GM21717 (cell line): ENCODE measurements around the gene HSDL1.
"Not testable (repeated sequence)": the region's sequence is repeated elsewhere in the genome, so short reads cannot be mapped to it uniquely, and the experiment has no call there.

Experiments used
- ATAC-seq: cut with Tn5 transposase; IDR thresholded peaks from one replicate; pipeline ENCODE4 v1.9.1; 2021; ENCODE audit warnings: mild to moderate bottlenecking, moderate library complexity; ENCODE audit not compliant: unreplicated experiment

HSDL1 gene

DNA sequence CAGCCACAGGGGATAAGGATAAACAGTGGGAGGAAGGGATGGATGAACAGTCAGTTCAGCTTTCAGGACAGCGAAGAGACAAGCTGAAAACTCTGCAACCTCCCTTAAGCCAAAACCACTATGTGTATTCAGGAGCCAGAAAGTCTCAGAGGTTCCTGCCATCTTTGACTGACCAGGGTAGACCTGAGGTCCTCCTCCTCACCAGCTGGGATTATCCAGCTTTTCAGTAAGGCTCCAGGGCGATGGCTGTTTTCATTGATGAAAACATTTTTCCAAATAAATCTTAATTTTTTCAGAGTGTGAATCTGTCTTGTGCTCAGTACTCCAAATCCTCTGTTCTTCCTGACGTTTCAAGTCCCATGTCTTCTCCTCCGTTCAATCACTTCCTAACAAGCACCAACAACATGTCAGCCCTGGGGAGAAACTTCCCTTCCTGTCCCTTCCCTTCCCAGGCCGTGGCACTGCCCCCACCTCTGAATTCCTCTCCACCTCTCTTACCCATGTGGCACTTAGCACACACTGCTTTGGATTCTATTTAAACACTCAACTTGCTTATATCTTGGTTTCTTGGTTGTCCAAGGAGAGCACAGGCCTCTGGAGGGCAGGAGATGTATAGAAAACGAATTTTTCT lies 5.2 kb downstream of the HSDL1 start:
- no peak for ATAC-seq

DNA sequence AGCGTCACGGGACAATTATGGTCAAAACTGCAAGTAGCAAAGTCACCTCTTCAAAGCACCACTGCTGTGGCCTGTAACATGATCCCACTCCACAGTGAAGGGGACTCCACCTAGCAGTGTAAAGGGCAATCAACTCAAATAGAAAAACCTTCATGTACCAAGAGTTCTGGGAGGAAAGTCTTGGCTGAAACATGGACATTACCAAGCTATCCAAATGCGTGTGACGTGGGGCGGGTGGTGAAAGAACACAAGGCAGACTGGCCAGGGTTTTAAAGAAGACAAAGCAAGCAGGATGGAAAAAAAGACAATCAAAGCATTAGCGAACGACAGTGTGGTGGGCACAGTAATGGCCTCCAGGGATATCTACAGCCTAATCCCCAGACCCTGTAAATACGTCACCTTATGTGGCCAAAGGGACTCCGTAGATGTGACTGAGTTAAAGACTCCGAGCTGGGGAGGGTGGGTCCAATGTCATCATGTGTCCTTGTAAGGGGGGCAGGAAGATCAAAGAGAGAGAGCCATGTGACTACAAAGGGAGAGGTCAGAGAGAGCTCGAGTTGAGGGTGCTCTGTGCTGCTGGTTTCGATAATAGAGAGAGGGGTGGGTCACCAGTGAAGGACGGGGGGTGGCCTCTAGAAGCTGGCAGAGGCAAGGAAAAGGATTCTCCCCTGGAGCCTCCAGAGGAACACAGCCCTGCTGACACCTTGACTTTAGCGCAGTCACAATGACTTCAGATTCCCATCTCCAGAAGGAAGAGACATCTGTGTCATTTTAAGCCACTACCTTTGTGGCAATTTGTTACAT lies 6.0 kb downstream of the HSDL1 start:
- ATAC-seq, result no peak

- no peak for ATAC-seq
These were observed 6.5 kb downstream of the HSDL1 start for GRCh38 chr16:84138500-84138823.

DNA sequence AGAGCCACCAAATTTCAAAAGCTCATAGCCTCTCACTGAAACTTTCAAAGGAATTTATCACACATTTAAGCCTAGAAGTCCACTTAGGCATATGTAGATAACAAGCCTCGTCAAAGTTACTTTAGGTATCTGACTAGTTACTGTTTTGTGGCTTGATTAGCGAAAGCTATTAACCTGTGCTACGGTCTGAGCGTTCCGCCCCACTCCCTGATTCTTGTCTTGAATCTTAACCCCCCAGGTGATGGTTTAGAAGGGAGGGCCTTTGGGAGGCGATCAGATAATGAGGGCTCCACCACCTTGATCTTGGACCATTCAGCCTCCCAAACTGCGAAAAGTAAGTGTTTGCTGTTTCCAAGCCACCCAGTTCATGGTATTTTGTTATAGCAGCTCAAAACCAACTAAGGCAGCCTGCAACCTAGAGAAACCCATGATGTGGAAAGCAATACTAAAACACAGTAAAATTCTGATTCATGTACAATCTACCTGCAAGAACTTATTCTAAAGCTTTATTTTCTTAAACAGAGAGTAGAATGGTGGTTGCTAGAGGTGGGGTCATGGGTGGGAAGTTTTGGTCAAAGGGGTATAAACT lies 7.1 kb downstream of the HSDL1 start:
- ATAC-seq, result no peak

DNA sequence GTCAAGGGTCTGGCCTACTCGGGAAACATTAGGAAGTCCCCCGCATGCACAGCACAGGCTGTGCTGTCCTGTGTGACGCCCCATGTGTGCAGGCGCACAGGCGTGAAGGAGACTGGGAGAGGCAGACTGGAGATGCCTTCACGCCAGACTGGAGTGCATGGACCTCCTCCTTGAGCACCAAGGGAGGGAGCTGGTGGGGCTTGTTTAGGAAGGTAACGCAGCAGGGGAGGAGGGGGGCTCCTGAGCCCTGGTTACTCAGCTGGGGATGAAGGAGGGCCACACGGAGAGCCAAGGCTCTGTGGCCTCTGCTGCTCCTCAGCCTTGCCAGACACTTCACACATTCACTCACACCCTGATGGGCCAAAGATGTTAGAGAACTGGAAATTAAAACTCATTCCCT lies 7.7 kb downstream of the HSDL1 start:
- ATAC-seq, result no peak

DNA sequence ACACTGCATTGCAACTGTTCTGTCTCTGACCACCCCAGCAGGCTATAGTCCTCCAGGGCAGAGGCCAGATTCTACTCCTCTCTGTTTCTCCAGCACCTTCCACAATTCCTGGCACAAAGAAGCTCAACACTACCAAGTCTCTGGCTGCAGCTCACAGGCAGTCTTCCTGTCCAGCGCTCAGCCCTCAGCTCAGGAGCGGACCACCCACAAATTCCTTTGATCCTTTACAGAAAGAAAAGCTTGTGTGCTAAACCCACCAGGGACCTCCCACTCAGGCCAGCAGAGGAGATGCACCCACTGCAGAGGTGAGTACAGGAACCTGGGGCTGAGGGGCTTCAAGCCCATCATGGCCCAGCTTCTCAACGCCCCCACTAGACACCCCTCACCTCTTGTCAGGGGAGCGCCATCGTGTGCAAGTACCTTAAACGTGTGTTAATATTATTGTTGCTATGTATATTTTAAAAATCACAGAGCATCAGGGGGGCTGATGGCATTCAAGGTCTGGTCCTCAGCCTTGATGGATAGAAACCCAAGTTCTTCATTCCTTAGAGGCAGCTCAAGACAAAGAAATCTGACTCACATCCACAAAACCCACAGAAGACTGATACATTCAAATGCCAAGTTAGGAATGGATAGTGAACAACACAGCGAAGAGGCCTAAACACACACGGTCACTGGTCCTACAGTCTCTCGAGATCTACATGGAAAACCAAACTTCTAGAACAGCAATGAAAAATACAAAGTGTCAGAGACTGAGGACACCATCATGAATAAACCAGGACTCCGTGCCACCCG lies 8.4 kb downstream of the HSDL1 start:
- no peak for ATAC-seq

DNA sequence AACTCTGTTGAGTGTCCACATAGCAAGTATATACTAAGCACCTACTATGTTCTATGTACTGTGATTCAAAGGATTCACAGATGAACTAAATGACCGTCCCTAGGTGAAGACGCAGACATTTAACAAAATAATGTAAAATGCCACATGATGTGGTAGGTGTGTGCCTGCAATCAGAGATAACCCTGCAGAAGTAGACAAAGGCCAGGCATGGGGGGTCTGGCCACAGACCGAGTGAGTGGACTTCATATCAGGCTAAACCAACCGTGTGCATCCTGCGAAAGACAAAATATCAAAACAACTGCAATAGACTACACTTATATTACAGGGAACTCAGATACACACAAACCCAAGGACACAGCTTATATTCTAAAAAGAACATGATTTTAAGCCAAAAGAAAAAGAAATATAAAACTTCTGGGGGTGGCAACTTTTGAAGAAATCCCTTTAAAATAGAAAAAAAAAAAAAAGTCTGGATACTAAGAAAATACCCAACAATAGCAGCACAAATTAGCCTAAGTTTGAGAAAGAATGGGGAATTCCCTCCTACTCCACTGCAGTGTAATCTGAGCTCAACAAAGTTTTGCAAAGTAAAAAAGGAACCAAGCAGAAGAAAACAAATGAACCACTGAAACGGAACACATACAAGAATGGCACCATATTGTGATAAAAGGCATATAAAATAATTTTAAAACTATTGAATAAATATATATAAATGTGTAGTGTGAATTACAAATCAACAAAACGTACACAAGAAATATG lies 12.3 kb downstream of the HSDL1 start:
- no peak for ATAC-seq

- ATAC-seq, result no peak
These were observed 13.9 kb downstream of the HSDL1 start for GRCh38 chr16:84131117-84131516.

DNA sequence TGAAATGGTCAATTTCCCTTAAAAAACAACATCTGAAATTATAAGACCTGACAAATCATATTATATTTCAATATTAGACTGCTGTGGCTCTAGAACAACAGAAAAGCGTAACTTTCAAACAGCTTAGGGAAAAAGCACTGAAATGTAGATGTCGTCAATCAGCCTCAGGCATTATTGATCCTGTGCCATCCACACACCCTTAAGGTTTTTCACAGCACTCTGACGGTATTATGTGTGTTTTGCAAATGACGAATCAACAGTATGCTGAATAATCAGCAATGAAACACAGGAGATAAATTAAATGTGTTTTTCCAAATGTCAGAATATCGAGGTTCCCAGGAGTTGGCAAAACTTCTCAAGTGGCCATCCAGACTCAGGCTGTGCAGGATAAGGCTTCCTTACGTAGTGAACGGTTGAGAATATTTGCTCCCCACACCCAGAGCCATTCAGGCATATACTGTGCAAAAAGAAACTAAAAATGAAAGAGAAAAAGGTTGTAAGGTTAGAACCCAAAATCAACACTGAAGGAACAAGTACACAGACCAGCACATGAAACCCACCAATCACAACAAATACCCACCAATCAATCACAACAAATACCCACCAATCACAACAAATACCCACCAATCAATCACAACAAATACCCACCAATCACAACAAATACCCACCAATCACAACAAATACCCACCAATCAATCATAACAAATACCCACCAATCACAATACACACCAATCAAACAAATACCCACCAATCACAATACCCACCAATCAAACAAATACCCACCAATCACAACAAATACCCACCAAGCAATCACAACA lies 20.5 kb downstream of the HSDL1 start:
- ATAC-seq, result peak; percentile 55

- ATAC-seq, result no peak
These were observed 24.0 kb downstream of the HSDL1 start for GRCh38 chr16:84121007-84121406.

DNA sequence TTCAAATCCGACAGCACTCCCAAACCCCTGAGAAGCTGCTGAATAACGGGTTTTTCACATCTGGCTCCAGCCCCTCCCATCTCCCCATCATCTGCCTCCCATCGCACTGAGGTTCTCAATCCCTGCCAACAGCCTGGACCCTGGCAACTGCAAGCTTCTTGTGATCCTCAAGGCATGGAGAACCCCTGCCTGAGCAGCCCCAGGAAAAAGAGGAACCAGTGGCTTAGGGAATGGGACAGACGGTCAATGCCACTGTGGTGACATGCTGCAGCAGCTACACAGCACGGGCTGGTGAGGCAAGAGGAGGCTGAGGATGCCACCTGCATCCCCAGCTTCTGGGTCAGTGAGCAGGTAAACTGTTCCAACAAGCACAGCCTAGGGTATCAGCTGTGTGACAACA lies 25.0 kb downstream of the HSDL1 start:
- no peak for ATAC-seq

DNA sequence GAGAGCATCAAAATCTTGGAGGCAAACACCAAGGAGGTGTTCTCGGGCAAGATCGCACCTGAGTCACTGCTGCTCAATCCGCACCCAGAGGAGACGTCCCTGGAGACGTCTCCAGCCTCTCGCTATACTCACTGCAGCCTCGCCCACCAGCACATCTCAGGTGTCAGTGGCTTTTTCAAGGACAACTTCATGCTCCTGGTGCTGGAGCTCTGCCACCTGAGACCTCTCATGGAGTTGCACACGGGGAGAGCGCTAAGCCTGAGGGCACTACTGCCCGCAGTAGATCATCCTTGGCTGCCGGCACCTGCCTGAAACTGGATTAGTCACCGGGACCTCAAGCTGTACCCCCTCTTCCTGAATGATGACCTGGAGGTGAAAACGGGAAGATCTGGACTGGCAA lies 25.6 kb downstream of the HSDL1 start:
- no peak for ATAC-seq

DNA sequence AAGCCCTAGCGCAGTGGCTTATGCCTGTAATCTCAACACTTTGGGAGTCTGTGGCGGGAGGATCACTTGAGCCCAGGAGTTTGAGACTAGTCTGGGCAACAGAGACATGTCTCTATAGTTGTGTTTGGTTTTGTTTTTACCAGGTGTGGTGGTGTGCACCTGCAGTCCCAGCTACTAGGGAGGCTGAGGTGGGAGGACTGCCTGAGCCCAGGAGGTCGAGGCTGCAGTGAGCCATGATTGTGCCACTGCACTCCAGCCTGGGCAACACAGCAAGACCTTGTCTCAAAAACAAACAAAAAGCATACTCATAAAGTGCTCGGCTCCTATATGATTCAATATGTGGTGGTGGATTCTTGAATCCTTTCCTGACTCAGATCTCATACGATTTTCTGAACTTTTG lies 26.7 kb downstream of the HSDL1 start:
- not testable (repeated sequence) for ATAC-seq

GRCh38 chr16:84117494-84117843 lies 27.5 kb downstream of the HSDL1 start:
- ATAC-seq, result peak; percentile 16

- ATAC-seq, result peak; percentile 89
These were observed 28.1 kb downstream of the HSDL1 start, which contains the start of gene MBTPS1 for GRCh38 chr16:84116720-84117493. Gene MBTPS1, minus strand, starts transcription at chr16:84116942. Its CDS starts 15,159 bp downstream, at chr16:84101783.

DNA sequence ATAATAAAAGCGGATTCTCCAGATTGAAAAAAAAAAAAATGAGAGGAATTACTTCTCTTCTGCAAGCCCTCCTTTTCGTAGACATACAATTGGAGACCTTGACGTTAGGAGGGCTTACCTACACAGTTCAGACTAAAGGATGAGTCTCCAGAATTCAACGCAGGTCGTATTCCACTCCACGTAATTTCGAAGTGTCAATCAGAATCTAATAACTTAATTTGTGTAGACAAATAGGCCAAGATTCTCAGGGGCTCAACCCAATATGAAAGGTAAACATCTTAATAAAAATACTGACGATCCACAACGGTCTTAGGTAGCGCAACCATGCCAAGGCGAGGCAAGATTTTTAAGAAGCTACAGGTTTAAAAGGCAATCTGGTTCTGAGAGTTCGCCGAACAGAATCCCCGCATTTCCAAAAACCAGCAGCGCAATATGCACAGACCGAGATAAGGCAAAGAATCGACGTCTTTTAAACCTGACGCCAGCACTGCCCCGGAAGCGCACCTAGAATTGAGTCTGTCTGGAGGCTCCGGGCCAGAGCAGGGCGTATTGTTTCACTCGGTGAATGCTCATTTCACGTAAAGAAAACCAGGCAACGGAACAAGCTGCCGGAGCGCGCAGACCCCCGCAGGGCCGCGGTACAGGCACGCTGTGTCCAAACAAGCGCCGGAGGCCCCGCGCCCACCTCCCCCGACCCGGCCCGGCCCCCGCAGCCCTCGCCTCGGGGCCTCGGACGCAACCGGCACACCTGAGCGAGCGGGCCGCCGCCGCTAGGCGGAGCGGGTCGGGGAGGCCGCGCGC lies 28.9 kb downstream of the HSDL1 start:
- ATAC-seq, result peak; percentile 37

GRCh38 chr16:84111949-84112348 lies 33.0 kb downstream of the HSDL1 start:
- ATAC-seq, result not testable (repeated sequence)

DNA sequence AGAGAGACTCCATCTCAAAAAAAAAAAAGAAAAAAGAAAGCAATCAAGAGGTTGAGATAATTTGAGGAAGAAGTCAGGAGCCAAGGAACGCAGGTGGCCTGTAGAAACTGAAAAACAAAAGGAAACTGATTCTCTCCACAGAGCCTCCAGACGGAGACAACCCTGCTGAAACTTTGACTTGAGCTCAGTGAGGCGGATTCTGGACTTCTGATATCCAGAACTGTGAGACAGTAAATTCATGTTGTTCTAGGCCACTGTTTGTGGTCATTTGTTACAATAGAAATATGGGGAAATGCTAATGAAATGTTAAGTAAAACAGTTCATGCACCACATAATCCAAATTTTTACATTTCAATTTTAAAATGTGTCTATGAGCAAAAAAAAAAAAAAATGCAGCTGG lies 33.5 kb downstream of the HSDL1 start:
- no peak for ATAC-seq
